GM12873 (cell line): ENCODE measurements around the gene LRP6.

Source experiments
- CTCF ChIP-seq: IDR thresholded peaks from 2 replicates; pipeline ENCODE4 v1.5.1; 2012; ENCODE audit warnings: low read depth, mild to moderate bottlenecking, moderate library complexity, low read length, control low read depth; ENCODE audit not compliant: insufficient read depth; ENCODE audit errors: missing control alignments

LRP6 gene

GRCh38 chr12:12202747-12203146 is 64.1 kb downstream of the LRP6 start:
- TF ChIP-seq CTCF = no peak

- no peak for TF ChIP-seq CTCF
Observed at GRCh38 chr12:12202105-12202504, 64.7 kb downstream of the LRP6 start.

GRCh38 chr12:12201274-12201758 is 65.5 kb downstream of the LRP6 start:
- TF ChIP-seq CTCF = no peak

- no peak for TF ChIP-seq CTCF
Observed at GRCh38 chr12:12200363-12200762, 66.5 kb downstream of the LRP6 start.

GRCh38 chr12:12198124-12198523 is 68.7 kb downstream of the LRP6 start:
- TF ChIP-seq CTCF = no peak

- no peak for TF ChIP-seq CTCF
Observed at GRCh38 chr12:12197128-12197527, 69.7 kb downstream of the LRP6 start.

GRCh38 chr12:12195516-12195915 is 71.3 kb downstream of the LRP6 start:
- no peak for TF ChIP-seq CTCF
